Hypothalamus (tissue), 51 donors: Measurements from ENCODE around the gene RAPH1.
"Not testable (repeated sequence)": the region's sequence is repeated elsewhere in the genome, so short reads cannot be mapped to it uniquely, and the experiment has no call there.

Source experiments
- DNase-seq, 51 donors: peaks; one replicate each; lab custom pipeline; 2025; lab: John Stamatoyannopoulos, UW

The RAPH1 gene

GRCh38 chr2:203438528-203438927, 96.6 kb downstream of the RAPH1 start:
- DNase-seq: peak in 1 of 51 donors; percentile 34

- DNase-seq: no peak
Observed at GRCh38 chr2:203437511-203437910, 97.6 kb downstream of the RAPH1 start.

GRCh38 chr2:203436496-203436895, 98.6 kb downstream of the RAPH1 start:
- no peak for DNase-seq

DNA sequence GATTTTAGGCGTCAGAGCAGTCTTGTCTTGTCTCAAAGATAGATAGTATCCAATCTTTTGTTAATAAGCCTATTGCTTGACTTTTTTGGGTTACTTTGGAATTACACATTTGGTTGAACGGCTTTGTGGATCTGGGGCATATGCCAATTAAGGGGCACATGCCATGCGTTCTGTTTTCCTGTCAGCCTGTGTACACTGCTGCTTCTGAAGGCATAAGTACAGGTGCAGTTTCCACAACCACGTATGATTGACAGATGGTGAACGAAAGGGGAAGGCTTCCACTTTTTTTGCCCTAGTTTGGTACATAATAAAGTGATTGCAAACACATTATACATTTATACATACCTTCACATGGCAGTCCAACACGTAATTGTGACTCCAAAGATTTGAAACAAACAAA, 102.3 kb downstream of the RAPH1 start:
- no peak for DNase-seq

DNA sequence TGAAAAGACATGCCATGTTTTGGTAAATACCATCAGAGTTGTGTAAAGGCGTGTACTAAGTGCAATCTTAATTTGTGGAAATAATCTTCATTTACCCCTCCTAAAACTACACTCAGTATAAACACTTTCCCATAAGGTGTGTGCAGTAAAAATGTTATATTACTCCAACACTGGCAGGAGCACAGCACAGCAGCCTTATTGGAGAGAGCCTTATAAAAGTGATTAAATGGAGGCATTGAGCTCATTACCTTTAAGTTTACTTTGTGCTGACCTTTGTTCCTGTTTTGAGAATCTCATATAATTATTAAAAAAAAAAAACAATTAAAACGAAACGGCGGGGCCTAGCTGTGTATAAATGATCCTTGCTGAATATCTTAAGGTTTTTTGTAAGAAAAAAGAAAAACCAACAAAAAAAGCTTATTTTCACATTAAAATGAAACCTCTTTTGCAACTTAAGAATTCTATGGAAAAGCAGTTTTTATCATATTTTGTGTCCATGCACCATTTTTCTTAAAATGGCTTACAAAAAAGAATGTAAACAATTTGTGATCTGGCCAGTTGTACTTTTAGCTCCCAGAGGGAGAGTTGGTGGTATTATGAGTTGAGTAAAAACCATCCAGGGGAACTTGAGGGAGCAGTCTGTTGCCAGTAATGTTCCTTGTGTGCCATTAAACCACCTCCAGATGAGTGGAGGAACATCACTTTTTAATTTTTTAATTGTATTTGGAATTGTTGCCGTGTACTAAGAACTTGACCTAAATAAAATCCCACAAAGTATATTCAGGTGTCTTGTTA, 103.5 kb downstream of the RAPH1 start:
- no peak for DNase-seq

DNA sequence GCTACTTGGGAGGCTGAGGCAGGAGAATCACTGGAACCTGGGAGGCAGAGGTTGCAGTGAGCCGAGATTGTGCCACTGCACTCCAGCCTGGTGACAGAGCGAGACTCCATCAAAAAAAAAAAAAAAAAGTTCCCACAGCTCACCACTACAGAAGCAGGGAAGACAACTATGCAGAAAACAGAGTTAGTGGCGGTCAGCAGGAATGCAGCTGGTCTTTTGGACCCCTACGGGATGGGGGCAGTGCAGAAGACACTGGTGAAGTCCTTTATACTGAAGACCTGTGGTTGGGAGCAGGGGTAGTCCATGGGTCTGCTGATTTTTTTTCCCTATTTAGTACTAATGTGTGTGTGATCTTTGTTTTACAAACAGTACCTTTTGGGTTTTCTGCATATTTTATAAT, 105.5 kb downstream of the RAPH1 start:
- not testable (repeated sequence) for DNase-seq

DNA sequence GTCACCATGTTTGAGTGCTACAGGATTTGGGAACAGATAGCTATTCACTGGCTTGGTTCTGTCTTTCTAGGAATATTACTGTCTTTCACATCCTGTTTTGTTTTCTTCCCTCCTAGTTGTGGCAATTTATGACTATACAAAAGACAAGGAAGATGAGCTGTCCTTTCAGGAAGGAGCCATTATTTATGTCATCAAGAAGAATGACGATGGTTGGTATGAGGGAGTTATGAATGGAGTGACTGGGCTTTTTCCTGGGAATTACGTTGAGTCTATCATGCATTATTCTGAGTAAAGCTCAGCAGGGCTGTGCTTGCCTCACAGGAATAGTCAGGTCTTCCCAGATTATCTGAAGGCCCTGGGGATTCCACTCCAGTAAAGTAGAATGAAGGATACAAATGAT, 108.0 kb downstream of the RAPH1 start:
- no peak for DNase-seq

GRCh38 chr2:203418271-203418670, 116.8 kb downstream of the RAPH1 start:
- no peak for DNase-seq

GRCh38 chr2:203413796-203414195, 121.3 kb downstream of the RAPH1 start:
- DNase-seq: no peak

- DNase-seq: no peak
Observed at GRCh38 chr2:203412546-203413331, 122.4 kb downstream of the RAPH1 start.

DNA sequence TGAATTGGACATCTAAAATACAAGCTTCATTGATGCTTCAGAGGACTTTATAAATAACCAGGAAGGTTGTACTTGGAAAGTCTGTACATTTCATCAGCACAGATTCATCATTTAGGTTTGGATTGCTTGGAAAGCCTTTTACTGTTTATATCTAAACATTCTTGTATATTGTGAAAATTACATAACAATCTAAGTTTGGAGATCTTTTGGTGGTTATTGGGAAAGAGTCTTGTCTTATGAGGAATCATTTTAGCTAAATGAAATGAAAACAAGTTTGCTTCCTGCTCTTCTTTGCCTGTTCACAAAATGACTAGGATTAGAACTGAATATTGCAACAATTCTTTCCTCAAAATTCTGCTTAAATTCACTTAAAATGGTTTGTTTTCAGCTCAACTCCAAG, 127.6 kb downstream of the RAPH1 start:
- DNase-seq: no peak

- no peak for DNase-seq
Observed at GRCh38 chr2:203404996-203405395, 130.1 kb downstream of the RAPH1 start.

DNA sequence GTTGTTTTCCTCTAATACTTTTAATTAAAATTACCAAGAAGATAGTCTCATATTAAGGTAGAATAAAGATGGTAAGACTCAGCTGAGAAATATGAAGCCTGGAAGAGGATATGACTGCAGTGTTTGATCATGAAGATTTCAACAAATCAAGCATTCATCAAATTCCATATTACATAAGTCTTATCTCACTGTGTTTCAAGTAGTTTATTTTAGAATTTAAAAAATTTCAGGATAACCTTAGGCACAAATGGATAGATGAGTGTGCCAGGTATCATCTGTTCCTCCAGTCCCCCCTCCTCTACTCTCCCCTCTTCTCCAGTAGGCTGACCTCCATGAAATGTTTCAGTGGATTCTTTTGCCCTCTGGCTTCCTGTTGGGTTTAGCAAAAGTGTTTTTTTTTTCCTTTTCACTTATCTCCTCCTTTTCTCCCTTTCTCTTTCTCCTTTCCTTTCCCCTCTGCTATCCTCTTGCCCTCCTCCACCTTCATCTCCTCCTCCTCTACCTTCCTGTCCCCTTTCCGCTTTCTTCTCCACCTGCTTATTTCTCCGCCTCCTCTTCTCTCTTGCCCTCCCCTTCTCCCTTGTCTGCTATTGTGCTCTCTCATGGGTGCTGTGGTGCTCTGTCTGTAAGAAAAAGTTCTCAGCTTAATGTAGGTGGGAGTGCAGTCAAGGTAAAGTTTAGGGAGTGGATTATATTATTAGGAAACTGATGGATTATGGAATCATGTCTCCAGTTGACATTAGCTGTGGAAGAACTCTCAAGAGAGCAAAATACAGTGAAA, 134.1 kb downstream of the RAPH1 start:
- no peak for DNase-seq

- DNase-seq: no peak
Observed at GRCh38 chr2:203399031-203399430, 136.1 kb downstream of the RAPH1 start.

DNA sequence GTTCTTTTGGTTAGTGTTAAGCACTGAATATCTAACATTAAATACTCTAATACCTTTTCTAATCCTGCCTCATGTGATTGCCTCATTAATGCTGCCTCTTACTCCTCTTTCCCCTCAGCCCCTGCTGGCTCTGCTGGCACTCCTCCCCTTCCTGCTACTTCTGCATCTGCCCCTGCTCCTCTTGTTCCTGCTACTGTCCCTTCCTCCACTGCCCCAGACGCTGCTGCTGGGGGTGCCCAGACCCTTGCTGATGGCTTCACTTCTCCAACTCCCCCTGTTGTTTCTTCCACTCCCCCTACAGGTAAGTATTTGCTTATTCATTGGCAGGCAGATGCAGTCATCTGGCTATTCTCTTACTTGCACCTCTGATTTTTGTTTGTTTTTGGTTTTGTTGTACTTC, 138.4 kb downstream of the RAPH1 start:
- no peak for DNase-seq

DNA sequence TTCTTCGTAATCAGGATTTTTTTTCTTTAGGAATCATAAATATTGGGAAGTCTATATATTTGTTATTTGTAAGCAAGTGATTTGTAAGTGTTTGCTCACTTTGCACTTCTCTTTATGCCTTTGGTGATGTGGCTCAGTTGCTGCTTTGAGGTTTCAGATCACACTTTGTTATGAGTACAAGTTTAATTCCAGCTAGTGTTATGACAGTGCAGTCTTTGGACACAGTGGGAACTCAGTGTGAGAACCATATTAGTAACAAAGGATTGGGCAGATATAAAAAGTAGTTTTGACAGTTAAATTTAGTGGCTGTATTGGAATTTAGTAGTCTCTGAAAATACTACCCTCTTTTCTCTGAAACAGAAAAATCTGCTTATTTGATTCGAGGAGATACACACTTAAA, 139.2 kb downstream of the RAPH1 start:
- no peak for DNase-seq

DNA sequence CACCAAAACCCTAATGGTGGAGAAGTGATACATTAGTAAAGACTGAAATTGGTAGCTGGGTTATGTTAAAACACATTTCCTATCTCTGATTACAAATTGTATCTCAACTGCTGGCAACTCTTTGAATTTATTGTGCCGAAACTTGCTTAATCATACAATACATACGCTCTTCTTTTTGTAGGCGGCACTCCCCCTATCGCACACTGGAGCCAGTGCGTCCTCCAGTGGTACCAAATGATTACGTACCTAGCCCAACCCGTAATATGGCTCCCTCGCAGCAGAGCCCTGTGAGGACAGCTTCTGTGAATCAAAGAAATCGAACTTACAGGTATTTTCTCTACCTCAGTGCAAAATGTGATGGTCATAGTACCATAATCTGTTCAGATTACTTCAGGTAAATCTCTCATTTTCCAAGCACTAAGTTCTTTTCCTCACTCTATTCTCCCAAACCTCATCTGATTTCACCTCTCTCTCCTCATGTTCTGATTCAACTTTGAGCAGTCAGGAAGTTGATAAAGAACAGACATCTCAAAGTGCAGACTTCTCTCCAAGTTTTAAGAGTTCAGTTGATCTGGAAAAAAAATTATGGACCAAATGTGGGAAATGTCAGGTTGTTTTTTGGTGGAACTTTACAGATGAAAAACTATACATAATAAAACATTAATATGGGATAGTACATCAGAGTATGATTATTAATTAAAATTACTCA, 140.4 kb downstream of the RAPH1 start:
- DNase-seq: no peak

GRCh38 chr2:203388153-203388552, 146.9 kb downstream of the RAPH1 start:
- DNase-seq: not testable (repeated sequence)

DNA sequence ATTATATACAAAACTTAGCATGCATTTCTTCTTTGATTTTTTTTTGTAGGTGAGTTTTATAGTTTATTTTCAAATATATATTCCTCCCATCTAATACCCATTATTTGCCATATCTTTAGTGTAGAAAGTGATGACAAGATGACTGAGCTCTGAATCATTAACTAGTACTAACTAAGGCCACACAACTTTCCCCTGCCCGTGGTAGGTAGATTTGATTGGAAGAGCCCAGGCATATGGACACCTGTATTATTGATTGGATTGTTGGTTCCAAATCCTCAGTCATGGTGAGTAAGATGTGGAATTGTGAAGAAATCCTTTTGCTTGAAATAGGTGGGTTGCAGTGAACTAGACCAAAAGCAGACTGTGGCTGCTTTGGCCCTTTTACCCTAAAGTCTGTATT, 152.1 kb downstream of the RAPH1 start:
- no peak for DNase-seq

GRCh38 chr2:203379156-203379555, 155.9 kb downstream of the RAPH1 start:
- DNase-seq: no peak

DNA sequence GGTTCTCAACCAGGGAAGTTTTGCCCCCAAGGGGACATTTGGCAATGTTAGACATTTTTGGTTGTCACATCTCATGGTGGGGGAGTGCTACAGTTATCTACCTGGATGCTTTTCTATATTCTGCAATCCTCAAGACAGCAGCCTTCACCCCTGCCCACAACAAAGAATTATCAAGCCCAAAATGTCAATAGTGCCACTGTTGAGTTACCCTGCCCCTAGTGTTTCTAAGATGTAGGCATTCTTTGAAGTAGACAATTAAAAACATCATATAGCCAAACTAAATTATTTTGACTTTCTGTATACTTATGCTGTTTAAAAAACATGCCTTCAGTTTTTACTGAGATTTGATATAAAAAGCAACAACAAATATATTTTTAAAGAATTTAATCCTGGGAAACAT, 158.9 kb downstream of the RAPH1 start:
- no peak for DNase-seq
